Pancreas (tissue), 10 donors: ENCODE results near the gene CCDC187. TPM values are rescaled to one million over a fixed set of nuclear protein-coding genes. Genes with fewer than 3 reads are reported as not detected.

Experiments used
- ATAC-seq, 4 donors: fragments of 200-7000 bp; cut with Tn5 transposase; one replicate each; pipeline versions ENCODE4 v1.8.0 to v1.9.1; 2020; ENCODE audit warnings: mild to moderate bottlenecking in 4 of 4, moderate library complexity in 4 of 4
- DNase-seq, 6 donors: peaks; one replicate each; pipeline ENCODE4 v3.0.0-alpha.2; 2020
- FAIRE-seq: peaks from 2 replicates; lab custom pipeline; 2012; peaks lifted over from hg19 to GRCh38; lab: Jason Lieb, UNC
- H3K27ac ChIP-seq, 4 donors: fragments of 200-600 bp; sonication (generic); 1 replicate in 3 of 4; 2 replicates in 1 of 4; pipeline versions ENCODE4 v1.5.0 to v1.8.0; 2020
- H3K27me3 ChIP-seq, 4 donors: fragments of 200-600 bp; one replicate each; pipeline ENCODE4 v1.8.0; 2021
- H3K36me3 ChIP-seq, 3 donors: fragments of 200-600 bp; sonication (generic) in 1 of 3; one replicate each; pipeline versions ENCODE4 v1.5.0 to v1.8.0; 2020 to 2021
- H3K4me1 ChIP-seq, 3 donors: fragments of 200-600 bp; one replicate each; pipeline ENCODE4 v1.8.0; 2021
- H3K4me3 ChIP-seq, 4 donors: fragments of 200-600 bp; sonication (generic) in 2 of 4; one replicate each; pipeline versions ENCODE4 v1.5.0 to v1.8.0; 2020 to 2021
- H3K9me3 ChIP-seq, 4 donors: fragments of 200-600 bp; one replicate each; pipeline ENCODE4 v1.8.0; 2021
- CTCF ChIP-seq, 4 donors: fragments of 200-600 bp; sonication (generic) in 3 of 4; IDR thresholded peaks; one replicate each; pipeline versions ENCODE4 v1.5.0 to v1.8.0; 2021; ENCODE audit warnings: antibody characterized with exemption in 4 of 4
- WGBS, 2 donors: extraction: QIAGEN DNeasy Blood & Tissue Kit; methylation state at CpG; one replicate each; pipeline ENCODE4 v1.1.7; 2013; 5-methylcytosine and 5-hydroxymethylcytosine counted together
- intact Hi-C, 3 donors: fragments of 100-400 bp; cut with DNase I; formaldehyde crosslinking; loops; one replicate each; pipeline versions ENCODE4 v1.11.1 to v1.14.2; 2022
- polyA plus RNA-seq, 2 donors: library from polyadenylated mRNA; stranded (reverse); fragments of 200-250 nt; gene quantifications; one replicate each; pipeline ENCODE4 v1.2.3, GENCODE V29; 2013
- total RNA-seq, 6 donors: library from RNA; stranded (reverse); fragmentation: NEBNext Ultra II Directional in 4 of 6; extraction: Animal tissue kit (Norgen Biotek cat#: 25700) in 4 of 6; gene quantifications; one replicate each; pipeline versions ENCODE4 v1.2.1 to v1.2.4, GENCODE V29; 2021 to 2023
- donor health status: healthy with polysubstance abuse.
- donor health status: DM: no; HTN: no; CAD: no; lungs with moderate emphysema.
- donor health status: DM: no; HTN: no; CAD: no.
- donor health status: control.
- donor health status: control.
- donor health status: Bipolar disorder and iron deficiency.
- donor health status: DM: yes; HTN: yes; CAD: no.
- donor health status: DM: no; HTN: no; CAD: no.
- donor health status: DM: no; HTN: no; CAD: no.
- donor health status: DM: yes; HTN: yes; CAD: no.

The CCDC187 gene
- total and polyA plus RNA-seq, 8 donors = 0.14 to 2.6 (median 0.43) TPM

DNA sequence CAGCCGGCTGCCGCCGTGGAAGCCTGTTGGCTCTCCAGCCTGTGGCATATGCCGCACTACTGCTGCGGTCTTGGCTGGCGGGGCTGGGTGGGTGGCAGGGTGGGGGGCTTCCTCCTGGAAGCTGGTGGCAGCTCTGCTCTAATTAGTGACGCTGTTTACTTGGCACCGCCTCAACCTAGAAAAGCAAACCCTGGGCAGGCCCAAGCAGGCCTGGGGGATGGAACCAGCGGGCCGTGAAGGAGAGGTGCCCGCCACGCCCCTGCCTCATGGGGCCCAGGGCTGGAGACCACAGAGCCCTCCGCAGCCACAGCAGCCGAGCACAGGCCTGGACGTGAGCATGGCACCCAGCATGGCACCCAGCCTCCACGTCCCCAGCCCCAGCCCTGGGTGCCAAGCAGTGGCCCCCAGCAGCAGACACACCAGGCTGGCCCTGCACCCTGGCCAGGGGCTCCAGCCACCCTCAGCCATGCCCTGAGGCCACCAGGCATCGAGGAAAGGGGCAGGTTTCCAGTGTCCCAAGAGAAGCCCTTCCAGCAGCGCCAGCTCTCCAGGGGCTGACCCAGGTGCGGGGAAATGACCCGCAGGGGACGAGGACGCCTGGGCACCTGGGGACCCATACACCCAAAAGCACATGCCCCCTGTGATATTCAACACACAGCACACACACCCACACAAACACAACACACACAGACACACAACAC lies 5.4 kb upstream of the CCDC187 start:
- no peak for FAIRE-seq
- Histone ChIP-seq H3K36me3 (no peaks in the 10 kb centered on the region), H3K4me1 (no peaks in the 10 kb centered on the region), H3K9me3 (no peaks in the 10 kb centered on the region), H3K27me3 (no peaks in the 10 kb centered on the region), H3K4me3 (no peak overlapping the region), H3K27ac (no peak overlapping the region)
- intact Hi-C loops = no loop called here
- DNase-seq = peak in 2 of 6 donors; percentile 25 to 50
- WGBS, 2 donors = 72 to 82% methylated on average over 22 of the region's 22 CpGs
- no peak for ATAC-seq
- no peak for TF ChIP-seq CTCF (IDR thresholded peaks at IDR 0.05)

GRCh38 chr9:136308702-136309053 lies 4.8 kb upstream of the CCDC187 start:
- ATAC-seq = no peak
- no peak for DNase-seq
- FAIRE-seq = no peak
- H3K9me3 ChIP-seq = no peaks in the 10 kb centered on the region
- H3K36me3 ChIP-seq = no peaks in the 10 kb centered on the region
- TF ChIP-seq CTCF (IDR thresholded peaks at IDR 0.05) = no peak
- no peak overlapping the region for H3K27ac ChIP-seq
- intact Hi-C loops = no loop called here
- no peak overlapping the region for H3K4me3 ChIP-seq
- H3K4me1 ChIP-seq = no peaks in the 10 kb centered on the region
- no peaks in the 10 kb centered on the region for H3K27me3 ChIP-seq

GRCh38 chr9:136308006-136308701 lies 4.3 kb upstream of the CCDC187 start:
- no peak for FAIRE-seq
- no peak overlapping the region for H3K4me3 ChIP-seq
- WGBS, 2 donors = 57 to 69% methylated on average over 4 of the region's 4 CpGs
- H3K9me3 ChIP-seq = no peaks in the 10 kb centered on the region
- ATAC-seq = no peak
- intact Hi-C loops = no loop called here
- DNase-seq = no peak
- H3K4me1 ChIP-seq = no peaks in the 10 kb centered on the region
- H3K36me3 ChIP-seq = no peaks in the 10 kb centered on the region
- TF ChIP-seq CTCF (IDR thresholded peaks at IDR 0.05) = no peak
- no peaks in the 10 kb centered on the region for H3K27me3 ChIP-seq
- H3K27ac ChIP-seq = no peak overlapping the region

DNA sequence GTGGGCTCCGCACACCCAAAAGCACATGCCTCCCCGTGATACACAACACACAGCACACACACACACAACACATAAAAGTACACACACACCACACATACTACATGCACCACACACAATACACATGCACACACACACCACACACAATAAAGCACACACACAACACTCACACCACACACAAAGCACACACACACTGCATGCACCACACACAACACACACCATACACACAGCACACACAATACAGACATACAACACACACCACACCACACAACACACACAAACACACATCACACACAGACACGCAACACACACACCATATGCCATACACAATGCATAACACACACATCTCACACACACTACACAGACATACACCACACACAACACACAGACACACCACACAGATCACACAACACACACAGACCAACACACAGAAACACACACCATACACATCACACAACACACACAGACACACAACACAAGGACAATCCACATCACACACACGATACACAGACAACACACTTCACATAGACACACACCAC lies 3.4 kb upstream of the CCDC187 start:
- DNase-seq = no peak
- no peak overlapping the region for H3K27ac ChIP-seq
- no peaks in the 10 kb centered on the region for H3K9me3 ChIP-seq
- TF ChIP-seq CTCF (IDR thresholded peaks at IDR 0.05) = no peak
- no peak for FAIRE-seq
- no peak for ATAC-seq
- H3K36me3 ChIP-seq = no peaks in the 10 kb centered on the region
- no peaks in the 10 kb centered on the region for H3K4me1 ChIP-seq
- intact Hi-C loops = no loop called here
- no peak overlapping the region for H3K4me3 ChIP-seq
- 57 to 70% methylated on average over 4 of the region's 4 CpGs for WGBS, 2 donors
- no peaks in the 10 kb centered on the region for H3K27me3 ChIP-seq
